ENCODE data around the gene FRYL.
A peak's percentile ranks its signal among the peaks of the same experiment; 100 is the strongest.
"Not testable (repeated sequence)": the region's sequence is repeated elsewhere in the genome, so short reads cannot be mapped to it uniquely, and the experiment has no call there.

FRYL gene

GRCh38 chr4:48779998-48780864 is at the start of gene FRYL:
FRYL (minus strand) TSS chr4:48780279; CDS start chr4:48634410, 145,869 bp downstream.
- DNase-seq, result peak; percentile 99

GRCh38 chr4:48827622-48828021 is 47.5 kb upstream of the FRYL start:
- no peak for DNase-seq

GRCh38 chr4:48821431-48821830 is 41.4 kb upstream of the FRYL start:
- not testable (repeated sequence) for DNase-seq

- no peak for DNase-seq
These were observed 36.9 kb upstream of the FRYL start for GRCh38 chr4:48816971-48817370.

- DNase-seq, result not testable (repeated sequence)
These were observed 36.2 kb upstream of the FRYL start for GRCh38 chr4:48816297-48816696.

- DNase-seq, result no peak
These were observed 35.4 kb upstream of the FRYL start for GRCh38 chr4:48815483-48815882.

GRCh38 chr4:48813964-48814363 is 33.9 kb upstream of the FRYL start:
- no peak for DNase-seq

GRCh38 chr4:48812866-48813265 is 32.8 kb upstream of the FRYL start:
- DNase-seq, result no peak

- DNase-seq, result no peak
These were observed 24.7 kb upstream of the FRYL start for GRCh38 chr4:48804584-48805301.

GRCh38 chr4:48801016-48801715 is 21.1 kb upstream of the FRYL start:
- DNase-seq, result no peak

- not testable (repeated sequence) for DNase-seq
These were observed 20.1 kb upstream of the FRYL start for GRCh38 chr4:48800155-48800554.

- no peak for DNase-seq
These were observed 19.1 kb upstream of the FRYL start for GRCh38 chr4:48799157-48799556.

- no peak for DNase-seq
These were observed 18.0 kb upstream of the FRYL start for GRCh38 chr4:48798117-48798516.

GRCh38 chr4:48796927-48797679 is 17.0 kb upstream of the FRYL start:
- no peak for DNase-seq

- DNase-seq, result no peak
These were observed 16.3 kb upstream of the FRYL start for GRCh38 chr4:48796191-48796926.

- DNase-seq, result no peak
These were observed 15.0 kb upstream of the FRYL start for GRCh38 chr4:48795108-48795507.

GRCh38 chr4:48792348-48793006 is 12.4 kb upstream of the FRYL start:
- peak in 1 of 2 experiments; percentile 27 for DNase-seq

GRCh38 chr4:48791313-48791712 is 11.2 kb upstream of the FRYL start:
- no peak for DNase-seq

GRCh38 chr4:48790561-48790960 is 10.5 kb upstream of the FRYL start:
- no peak for DNase-seq

GRCh38 chr4:48787056-48787455 is 7.0 kb upstream of the FRYL start:
- DNase-seq, result no peak

GRCh38 chr4:48786549-48786948 is 6.5 kb upstream of the FRYL start:
- DNase-seq, result no peak
